HepG2 (cell line): ENCODE measurements around the gene HRCT1. TPM values are rescaled to one million over a fixed set of nuclear protein-coding genes. Genes with fewer than 3 reads are reported as not detected.

Source experiments
- ATAC-seq: fragments of 200-7000 bp; cut with Tn5 transposase; 3 replicates; pipeline ENCODE4 v1.9.1; 2020; ENCODE audit warnings: mild to moderate bottlenecking, moderate library complexity
- BruUV-seq: library from RNA; stranded (reverse); fragments of 400-500 nt; replicated peaks from 2 replicates; lab custom pipeline; 2021; lab: Mats Ljungman, UMichigan
- CTCF ChIA-PET: fragments of 300-600 bp; formaldehyde crosslinking; extraction: SDS; loops from one replicate; lab custom pipeline; 2021; ENCODE audit warnings: low total read pairs, inconsistent platforms, low intra/inter-chr PET ratio; lab: Yijun Ruan, JAX
- POLR2A ChIA-PET: fragments of 350-600 bp; sonication (Branson Sonifier 250); formaldehyde crosslinking; loops from one replicate; lab custom pipeline; 2020; ENCODE audit warnings: antibody characterized with exemption, inconsistent platforms; lab: Yijun Ruan, JAX
- DNase-seq: peaks from one replicate; pipeline ENCODE4 v3.0.0-alpha.2; 2015; ENCODE audit warnings: low spot score
- FAIRE-seq: peaks from 3 replicates; lab custom pipeline; 2011; peaks lifted over from hg19 to GRCh38; lab: Jason Lieb, UNC
- H2AFZ ChIP-seq: one replicate; pipeline ENCODE4 v1.6.1; 2011; ENCODE audit warnings: low read length, inconsistent platforms
- H3K27ac ChIP-seq: fragments of 300-600 bp; 3 replicates; pipeline ENCODE4 v1.8.0; 2011; ENCODE audit warnings: mixed run types, mild to moderate bottlenecking, mixed read lengths, low read length, inconsistent platforms; ENCODE audit not compliant: insufficient read depth; ENCODE audit errors: extremely low read length
- H3K27me3 ChIP-seq, 2 experiments: fragments of 200-600 bp in 1 of 2; 2 replicates in 1 of 2; 3 replicates in 1 of 2; pipeline versions ENCODE4 v1.6.0 to v1.8.0; 2011; ENCODE audit warnings: low read length in 2 of 2, mild to moderate bottlenecking in 2 of 2, moderate library complexity in 2 of 2, inconsistent platforms in 1 of 2; ENCODE audit not compliant: insufficient read depth in 2 of 2, control insufficient read depth in 1 of 2
- H3K36me3 ChIP-seq, 2 experiments: fragments of 200-600 bp in 1 of 2; replicated peaks in 1 of 2; 2 replicates in 1 of 2; 3 replicates in 1 of 2; pipeline versions ENCODE4 v1.5.1 to v1.8.0; 2011; ENCODE audit warnings: low read length in 2 of 2, inconsistent platforms in 1 of 2; ENCODE audit not compliant: insufficient read depth in 2 of 2, control insufficient read depth in 1 of 2
- H3K4me1 ChIP-seq: 2 replicates; pipeline ENCODE4 v1.5.1; 2012; ENCODE audit warnings: low read length, inconsistent platforms; ENCODE audit not compliant: insufficient read depth
- H3K4me2 ChIP-seq: 2 replicates; pipeline ENCODE4 v1.6.0; 2011; ENCODE audit warnings: low read depth, low read length, inconsistent platforms
- H3K4me3 ChIP-seq, 3 experiments: fragments of 200-600 bp in 1 of 3; sonication (generic), shearing (Covaris generic) in 1 of 3; replicated peaks in 1 of 3; 2 replicates each; pipeline ENCODE4 v1.5.1; 2011 to 2016; ENCODE audit warnings: low read length in 3 of 3, inconsistent platforms in 2 of 3, low read depth in 2 of 3, mild to moderate bottlenecking in 2 of 3, control low read depth in 1 of 3, mixed read lengths in 1 of 3; ENCODE audit not compliant: insufficient read depth in 1 of 3
- H3K79me2 ChIP-seq: one replicate; pipeline ENCODE4 v1.6.1; 2011; ENCODE audit warnings: low read length, inconsistent platforms; ENCODE audit not compliant: insufficient read depth
- H3K9ac ChIP-seq: 2 replicates; pipeline ENCODE4 v1.6.0; 2011; ENCODE audit warnings: mild to moderate bottlenecking, low read depth, low read length, inconsistent platforms; ENCODE audit not compliant: insufficient read depth
- H3K9me3 ChIP-seq: 2 replicates; pipeline ENCODE4 v1.5.1; 2012; ENCODE audit warnings: mild to moderate bottlenecking, low read length
- H4K20me1 ChIP-seq: 2 replicates; pipeline ENCODE4 v1.6.0; 2011; ENCODE audit warnings: inconsistent platforms, mild to moderate bottlenecking, low read length, moderate library complexity; ENCODE audit not compliant: insufficient read depth
- ATRX ChIP-seq: sonication (generic); formaldehyde crosslinking; IDR thresholded peaks from 2 replicates; pipeline ENCODE4 v1.4.0; 2020; ENCODE audit warnings: missing genetic modification reagents, borderline replicate concordance
- FOXC1 ChIP-seq: sonication (generic); formaldehyde crosslinking; IDR thresholded peaks from 2 replicates; pipeline ENCODE4 v1.8.0; 2022; ENCODE audit warnings: mild to moderate bottlenecking, missing genetic modification reagents, borderline replicate concordance
- GFI1 ChIP-seq: sonication (generic); formaldehyde crosslinking; IDR thresholded peaks from 2 replicates; pipeline ENCODE4 v1.5.0; 2020; ENCODE audit warnings: missing genetic modification reagents, mild to moderate bottlenecking, borderline replicate concordance
- ISL2 ChIP-seq: sonication (generic); formaldehyde crosslinking; IDR thresholded peaks from 2 replicates; pipeline ENCODE4 v1.5.0; 2020; ENCODE audit warnings: missing genetic modification reagents
- MIXL1 ChIP-seq: IDR thresholded peaks from 2 replicates; pipeline ENCODE4 v1.6.1; 2016
- NR2F2 ChIP-seq: IDR thresholded peaks from 2 replicates; pipeline ENCODE4 v1.6.1; 2012; ENCODE audit warnings: low read depth, inconsistent platforms, borderline replicate concordance
- PATZ1 ChIP-seq: sonication (generic); formaldehyde crosslinking; IDR thresholded peaks from 2 replicates; pipeline ENCODE4 v1.4.0; 2020; ENCODE audit warnings: missing genetic modification reagents
- RXRB ChIP-seq: IDR thresholded peaks from 2 replicates; pipeline ENCODE4 v1.6.1; 2016; ENCODE audit warnings: borderline replicate concordance, missing genetic modification reagents, missing compliant biosample characterization
- TFDP1 ChIP-seq: IDR thresholded peaks from 2 replicates; pipeline ENCODE4 v1.6.1; 2016; ENCODE audit warnings: missing compliant biosample characterization, missing genetic modification reagents, borderline replicate concordance
- ZEB1 ChIP-seq: IDR thresholded peaks from 2 replicates; pipeline ENCODE4 v1.6.1; 2012; ENCODE audit warnings: mild to moderate bottlenecking, low read depth, inconsistent platforms; ENCODE audit not compliant: insufficient replicate concordance
- ZFP36 ChIP-seq: fragments of 150-350 bp; IDR thresholded peaks from 2 replicates; pipeline ENCODE4 v1.6.1; 2018; ENCODE audit warnings: borderline replicate concordance, low read length, low read depth; ENCODE audit not compliant: partially characterized antibody
- ZNF296 ChIP-seq: sonication (generic); formaldehyde crosslinking; conservative IDR thresholded peaks from 2 replicates; pipeline ENCODE4 v1.5.0; 2020; ENCODE audit warnings: mild to moderate bottlenecking, missing genetic modification reagents
- ZNF556 ChIP-seq: sonication (generic); formaldehyde crosslinking; IDR thresholded peaks from 2 replicates; pipeline ENCODE4 v1.4.0; 2020; ENCODE audit warnings: mild to moderate bottlenecking, missing genetic modification reagents, borderline replicate concordance
- ZNF782 ChIP-seq: sonication (generic); formaldehyde crosslinking; IDR thresholded peaks from 2 replicates; pipeline ENCODE4 v1.4.0; 2020; ENCODE audit warnings: missing genetic modification reagents, mild to moderate bottlenecking, borderline replicate concordance
- whole genome bisulfite sequencing: methylation state at CpG from one replicate; pipeline ENCODE4 v1.1.6; 2017; ENCODE audit warnings: low lambda C conversion rate; 5-methylcytosine and 5-hydroxymethylcytosine counted together
- in situ Hi-C: cut with HindIII; loops from 2 replicates; pipeline ENCODE4 v1.10.0; 2017; ENCODE audit warnings: low pct_unique_long_range_greater_than_20kb; ENCODE audit not compliant: extremely low pct_ligation_motif_present
- intact Hi-C: fragments of 100-400 bp; cut with micrococcal nuclease; formaldehyde crosslinking; loops from one replicate; pipeline ENCODE4 v1.10.0; 2022; ENCODE audit not compliant: unreplicated experiment
- polyA plus RNA-seq, 8 experiments: library from polyadenylated mRNA; depleted of rRNA in 3 of 8; stranded (reverse) in 7 of 8; unstranded in 1 of 8; fragments of >200 nt; fragmentation: Illumina TruSeq in 4 of 8; extraction: Trizol in 4 of 8; gene quantifications; 2 replicates each; pipeline versions ENCODE4 v1.2.1 to v1.2.3, GENCODE V29; 2011 to 2016; ENCODE audit warnings: low read depth in 4 of 8, missing spikeins in 1 of 8, mixed read lengths in 1 of 8; ENCODE audit not compliant: insufficient read depth in 1 of 8
- total RNA-seq, 5 experiments: library from RNA; depleted of rRNA; stranded (reverse); fragments of >200 nt; fragmentation: Illumina TruSeq; extraction: Trizol; gene quantifications; 2 replicates each; pipeline ENCODE4 v1.2.3, GENCODE V29; 2016; ENCODE audit warnings: low read depth in 1 of 5
- TF ChIP-seq, protein P1 (sequence below): sonication (generic); formaldehyde crosslinking; IDR thresholded peaks from 2 replicates; pipeline ENCODE4 v1.4.0; 2020; ENCODE audit warnings: missing genetic modification reagents
- TF ChIP-seq, protein P2 (sequence below): sonication (generic); formaldehyde crosslinking; IDR thresholded peaks from 2 replicates; pipeline ENCODE4 v1.9.0; 2021; ENCODE audit warnings: missing genetic modification reagents, mild to moderate bottlenecking, borderline replicate concordance
- TF ChIP-seq, protein P3 (sequence below): sonication (generic); formaldehyde crosslinking; IDR thresholded peaks from 2 replicates; pipeline ENCODE4 v1.4.0; 2020; ENCODE audit warnings: mild to moderate bottlenecking, missing genetic modification reagents

The HRCT1 gene
- total and polyA plus RNA-seq, 2 of the 13 experiments (the other 11 are each of a cell fraction or from before 2014, with no cell fraction given) = 0.13 TPM; not detected in 1

DNA sequence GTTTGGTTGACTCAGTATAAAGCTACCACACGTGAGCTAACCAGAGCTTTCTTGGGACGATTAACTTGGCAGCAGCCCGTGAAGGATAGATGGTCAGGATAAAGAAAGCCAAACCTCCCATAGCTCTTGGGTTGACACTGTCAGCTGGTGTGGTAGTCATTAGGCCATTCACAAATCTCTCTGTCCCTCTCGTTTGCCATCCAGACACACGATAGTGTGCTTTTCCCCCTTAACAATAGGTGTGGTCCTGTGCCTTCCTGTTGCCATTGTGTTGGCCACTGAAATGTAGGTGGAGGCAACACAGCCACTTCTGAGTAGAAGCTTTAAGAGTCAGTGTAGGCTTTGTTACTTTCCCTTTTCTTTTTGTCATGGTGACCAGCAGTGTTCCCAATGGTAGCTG is 47.5 kb upstream of the HRCT1 start:
- ChIA-PET POLR2A (no interaction called here), CTCF (no interaction called here)
- no peaks in the 10 kb centered on the region for H3K79me2 ChIP-seq
- H3K4me3 ChIP-seq = no peak overlapping the region
- FAIRE-seq (no peak), ATAC-seq (no peak), DNase-seq (no peak)
- no peak overlapping the region for H2AFZ ChIP-seq
- intact Hi-C loops = no loop called here
- no TSS peak for BruUV-seq
- in situ Hi-C loops = no loop called here
- no peaks in the 10 kb centered on the region for H3K9me3 ChIP-seq
- no peak overlapping the region for H3K9ac ChIP-seq
- no peaks in the 10 kb centered on the region for H3K36me3 ChIP-seq
- no peak overlapping the region for H3K27ac ChIP-seq
- no peaks in the 10 kb centered on the region for H4K20me1 ChIP-seq
- 32% methylated on average over 5 of the region's 5 CpGs for WGBS
- H3K27me3 ChIP-seq = peaks cover 0 to 30% of the 10 kb centered on the region in 2 experiments; a peak in 2 of 5 replicates
- no peaks in the 10 kb centered on the region for H3K4me1 ChIP-seq
- H3K4me2 ChIP-seq = no peak overlapping the region
- no peak for TF ChIP-seq ZEB1
- TF ChIP-seq, protein P1, sequence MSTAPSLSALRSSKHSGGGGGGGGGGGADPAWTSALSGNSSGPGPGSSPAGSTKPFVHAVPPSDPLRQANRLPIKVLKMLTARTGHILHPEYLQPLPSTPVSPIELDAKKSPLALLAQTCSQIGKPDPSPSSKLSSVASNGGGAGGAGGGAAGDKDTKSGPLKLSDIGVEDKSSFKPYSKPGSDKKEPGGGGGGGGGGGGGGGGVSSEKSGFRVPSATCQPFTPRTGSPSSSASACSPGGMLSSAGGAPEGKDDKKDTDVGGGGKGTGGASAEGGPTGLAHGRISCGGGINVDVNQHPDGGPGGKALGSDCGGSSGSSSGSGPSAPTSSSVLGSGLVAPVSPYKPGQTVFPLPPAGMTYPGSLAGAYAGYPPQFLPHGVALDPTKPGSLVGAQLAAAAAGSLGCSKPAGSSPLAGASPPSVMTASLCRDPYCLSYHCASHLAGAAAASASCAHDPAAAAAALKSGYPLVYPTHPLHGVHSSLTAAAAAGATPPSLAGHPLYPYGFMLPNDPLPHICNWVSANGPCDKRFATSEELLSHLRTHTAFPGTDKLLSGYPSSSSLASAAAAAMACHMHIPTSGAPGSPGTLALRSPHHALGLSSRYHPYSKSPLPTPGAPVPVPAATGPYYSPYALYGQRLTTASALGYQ (CRISPR knock-in tag) = no peak
- TF ChIP-seq PATZ1 (CRISPR knock-in tag) = no peak
- no peak for TF ChIP-seq ZNF556 (CRISPR knock-in tag)
- TF ChIP-seq, protein P2, sequence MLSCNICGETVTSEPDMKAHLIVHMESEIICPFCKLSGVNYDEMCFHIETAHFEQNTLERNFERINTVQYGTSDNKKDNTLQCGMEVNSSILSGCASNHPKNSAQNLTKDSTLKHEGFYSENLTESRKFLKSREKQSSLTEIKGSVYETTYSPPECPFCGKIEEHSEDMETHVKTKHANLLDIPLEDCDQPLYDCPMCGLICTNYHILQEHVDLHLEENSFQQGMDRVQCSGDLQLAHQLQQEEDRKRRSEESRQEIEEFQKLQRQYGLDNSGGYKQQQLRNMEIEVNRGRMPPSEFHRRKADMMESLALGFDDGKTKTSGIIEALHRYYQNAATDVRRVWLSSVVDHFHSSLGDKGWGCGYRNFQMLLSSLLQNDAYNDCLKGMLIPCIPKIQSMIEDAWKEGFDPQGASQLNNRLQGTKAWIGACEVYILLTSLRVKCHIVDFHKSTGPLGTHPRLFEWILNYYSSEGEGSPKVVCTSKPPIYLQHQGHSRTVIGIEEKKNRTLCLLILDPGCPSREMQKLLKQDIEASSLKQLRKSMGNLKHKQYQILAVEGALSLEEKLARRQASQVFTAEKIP (CRISPR knock-in tag) = no peak
- no peak for TF ChIP-seq GFI1 (CRISPR knock-in tag)
- no peak for TF ChIP-seq ZNF296
- no peak for TF ChIP-seq ATRX
- TF ChIP-seq RXRB (CRISPR knock-in tag) = no peak
- TF ChIP-seq MIXL1 (CRISPR knock-in tag) = no peak
- no peak for TF ChIP-seq ISL2 (CRISPR knock-in tag)
- TF ChIP-seq, protein P3, sequence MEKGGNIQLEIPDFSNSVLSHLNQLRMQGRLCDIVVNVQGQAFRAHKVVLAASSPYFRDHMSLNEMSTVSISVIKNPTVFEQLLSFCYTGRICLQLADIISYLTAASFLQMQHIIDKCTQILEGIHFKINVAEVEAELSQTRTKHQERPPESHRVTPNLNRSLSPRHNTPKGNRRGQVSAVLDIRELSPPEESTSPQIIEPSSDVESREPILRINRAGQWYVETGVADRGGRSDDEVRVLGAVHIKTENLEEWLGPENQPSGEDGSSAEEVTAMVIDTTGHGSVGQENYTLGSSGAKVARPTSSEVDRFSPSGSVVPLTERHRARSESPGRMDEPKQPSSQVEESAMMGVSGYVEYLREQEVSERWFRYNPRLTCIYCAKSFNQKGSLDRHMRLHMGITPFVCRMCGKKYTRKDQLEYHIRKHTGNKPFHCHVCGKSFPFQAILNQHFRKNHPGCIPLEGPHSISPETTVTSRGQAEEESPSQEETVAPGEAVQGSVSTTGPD (CRISPR knock-in tag) = no peak
- no peak for TF ChIP-seq NR2F2
- no peak for TF ChIP-seq ZFP36
- no peak for TF ChIP-seq TFDP1 (CRISPR knock-in tag)
- TF ChIP-seq ZNF782 (CRISPR knock-in tag) = no peak
- TF ChIP-seq FOXC1 (CRISPR knock-in tag) = no peak
